CD4-positive, alpha-beta T cell treated with Interleukin-21 for 1 hour (primary cell): Measurements from ENCODE around the gene CASZ1.

ENCODE experiments used
- DNase-seq: peaks from one replicate; pipeline ENCODE4 v3.0.0-alpha.2; 2020

CASZ1 gene

GRCh38 chr1:10596780-10597179 lies 199.7 kb downstream of the CASZ1 start:
- no peak for DNase-seq

- no peak for DNase-seq
These were observed 201.7 kb downstream of the CASZ1 start for GRCh38 chr1:10594595-10595223.

GRCh38 chr1:10593750-10594149 lies 202.7 kb downstream of the CASZ1 start:
- DNase-seq = no peak

GRCh38 chr1:10592373-10592772 lies 204.1 kb downstream of the CASZ1 start:
- DNase-seq = no peak

GRCh38 chr1:10591010-10591409 lies 205.4 kb downstream of the CASZ1 start:
- no peak for DNase-seq

GRCh38 chr1:10589074-10589473 lies 207.4 kb downstream of the CASZ1 start:
- DNase-seq = no peak

- DNase-seq = no peak
These were observed 207.8 kb downstream of the CASZ1 start for GRCh38 chr1:10588640-10589039.
